ENCODE results near the gene SERINC2. TPM values are rescaled to one million over a fixed set of nuclear protein-coding genes. Genes with fewer than 3 reads are reported as not detected.
A peak's percentile ranks its signal among the peaks of the same experiment; 100 is the strongest.

SERINC2 gene
- total and polyA plus RNA-seq, 2 of the 8 experiments (the other 6 are each of a cell fraction or from before 2014, with no cell fraction given) = 31.4 to 60.0 TPM

DNA sequence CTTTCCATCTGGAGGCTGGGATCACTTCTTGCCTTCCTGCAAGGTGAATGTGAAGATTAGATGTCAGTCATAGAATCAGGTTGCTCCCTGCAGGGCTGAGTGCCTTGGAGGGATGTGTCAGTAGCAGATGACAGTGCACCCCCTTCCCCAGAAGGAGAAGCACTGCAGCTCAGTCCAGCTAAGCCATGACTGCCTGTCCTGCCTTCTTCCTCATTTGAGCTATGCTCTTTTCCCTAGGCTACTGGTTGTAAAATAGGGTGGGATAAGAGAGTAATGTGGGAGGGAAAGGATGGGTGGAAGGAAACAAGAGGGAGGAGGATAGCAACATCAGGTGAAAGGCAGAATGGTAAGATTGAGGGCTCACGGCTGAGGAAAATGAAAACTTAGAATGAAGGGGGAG, 29.0 kb upstream of the SERINC2 start:
- H2AFZ ChIP-seq (ENCODE audit: low read length) = no peak overlapping the region
- H3K27ac ChIP-seq (ENCODE audit: low read depth, low read length) = no peak overlapping the region
- H3K4me1 ChIP-seq (replicated peaks in 1 of 4; ENCODE audit: control insufficient read depth in 3 of 4, insufficient read depth in 4 of 4, low read length in 3 of 4) = no peaks in the 10 kb centered on the region; a peak in 2 of 7 replicates
- no peak overlapping the region for H2BK12ac ChIP-seq (ENCODE audit: low read depth, low read length)
- H3K27me3 ChIP-seq (replicated peaks in 1 of 4; ENCODE audit: control insufficient read depth in 3 of 4, extremely low read depth in 1 of 4, insufficient read depth in 3 of 4, low read length in 3 of 4) = no peaks in the 10 kb centered on the region
- no peak overlapping the region for H3K14ac ChIP-seq (ENCODE audit: insufficient read length)
- H3K9me3 ChIP-seq (ENCODE audit: insufficient read depth in 2 of 2, low read depth in 1 of 2, low read length in 1 of 2) = no peaks in the 10 kb centered on the region
- H2BK120ac ChIP-seq (replicated peaks; ENCODE audit: low read depth, low read length) = no peak overlapping the region
- H4K5ac ChIP-seq (ENCODE audit: insufficient read length, low read depth, low read length) = no peak overlapping the region
- no peaks in the 10 kb centered on the region for H3K36me3 ChIP-seq (ENCODE audit: control insufficient read depth in 2 of 4, insufficient read depth in 4 of 4, low read length in 3 of 4)
- H3K4me2 ChIP-seq (ENCODE audit: insufficient read depth in 1 of 2, low read depth in 2 of 2, low read length in 2 of 2) = no peak overlapping the region
- no peak overlapping the region for H3K4ac ChIP-seq (replicated peaks; ENCODE audit: insufficient read length, low read depth, low read length)
- no peak overlapping the region for H2AK5ac ChIP-seq (ENCODE audit: low read depth, low read length)
- POLR2A ChIA-PET (ENCODE audit: partially characterized antibody) = interaction anchor here (1.1 to 2.8 kb wide), 4 partner anchors 10 to 37 kb away, joined by 4 to 16 read pairs (median 6); partner anchors contain the start of gene FABP3
- peak overlapping the region; percentile 66 for H2BK5ac ChIP-seq (ENCODE audit: low read depth, low read length)
- CTCF ChIA-PET (ENCODE audit: partially characterized antibody) = interaction anchor here (0.9 to 2.6 kb wide), 7 partner anchors 10 to 227 kb away, joined by 3 to 17 read pairs (median 6); partner anchors contain the start of gene FABP3
- H3K23ac ChIP-seq (ENCODE audit: insufficient read length) = no peak overlapping the region
- H2BK20ac ChIP-seq (ENCODE audit: low read length) = 0 out of 2 replicates have a peak overlapping the region, but pooled peaks have one; percentile 18
- H3K9ac ChIP-seq (replicated peaks in 1 of 4; ENCODE audit: extremely low read depth in 1 of 4, low read depth in 3 of 4, low read length in 3 of 4) = no peak overlapping the region
- no peaks in the 10 kb centered on the region for H3K79me2 ChIP-seq (ENCODE audit: control insufficient read depth in 1 of 2, insufficient read depth in 2 of 2, low read length in 2 of 2)
- no peak for DNase-seq (ENCODE audit: low read depth in 1 of 2, low spot score in 2 of 2)
- no peak overlapping the region for H4K91ac ChIP-seq (replicated peaks; ENCODE audit: insufficient read length, low read length)
- no peak overlapping the region for H3K4me3 ChIP-seq (ENCODE audit: extremely low read depth in 1 of 4, insufficient read depth in 2 of 4, low read depth in 3 of 4, low read length in 4 of 4)
- H3K23me2 ChIP-seq (ENCODE audit: low read depth, low read length) = peaks cover 2% of the 10 kb centered on the region; the same call in 1 of the 2 replicates
- no peak overlapping the region for H3K18ac ChIP-seq (ENCODE audit: extremely low read depth, low read length)
- no peaks in the 10 kb centered on the region for H3K79me1 ChIP-seq (ENCODE audit: low read depth, low read length)
- FAIRE-seq = no peak
- H4K20me1 ChIP-seq (replicated peaks in 1 of 2; ENCODE audit: control insufficient read depth in 1 of 2, insufficient read depth in 2 of 2, low read length in 2 of 2) = no peaks in the 10 kb centered on the region
- WGBS, 2 experiments (ENCODE audit: extremely low coverage in 1 of 2, insufficient coverage in 1 of 2, insufficient read length in 1 of 2, insufficient replicate concordance in 2 of 2, low coverage in 1 of 2, low lambda C conversion rate in 2 of 2, missing lambda C conversion rate in 1 of 2) = 77% methylated on average over 1 of the region's 1 CpG; no CpG with 5 or more reads in 1 of the 2 experiments
- no peak overlapping the region; the same call in 1 of the 2 replicates for H2BK15ac ChIP-seq (ENCODE audit: low read length)
- H3K56ac ChIP-seq (replicated peaks; ENCODE audit: insufficient read length, low read depth, low read length) = no peak overlapping the region
- H4K8ac ChIP-seq (ENCODE audit: extremely low read depth, insufficient read depth, low read length) = no peak overlapping the region
- TF ChIP-seq BCL11A (IDR thresholded peaks at IDR 0.05; ENCODE audit: low read depth in 2 of 2, low read length in 2 of 2) (no peak), SP1 (IDR thresholded peaks at IDR 0.05; ENCODE audit: low read depth, low read length) (no peak), POLR2A (IDR thresholded peaks at IDR 0.05; ENCODE audit: control extremely low read depth in 1 of 2, low read depth in 2 of 2, low read length in 2 of 2) (no peak), SAP30 (IDR thresholded peaks at IDR 0.05; ENCODE audit: insufficient read depth, insufficient replicate concordance, low read length) (no peak), TAF1 (IDR thresholded peaks at IDR 0.05; ENCODE audit: low read depth, low read length) (no peak), HDAC2 (IDR thresholded peaks at IDR 0.05; ENCODE audit: borderline replicate concordance in 1 of 2, low read depth in 2 of 2, low read length in 2 of 2) (no peak), TBP (IDR thresholded peaks at IDR 0.05; ENCODE audit: low read depth, low read length) (no peak), TCF12 (IDR thresholded peaks at IDR 0.05; ENCODE audit: low read depth, low read length) (no peak), KDM5A (IDR thresholded peaks at IDR 0.05; ENCODE audit: low read length) (no peak), MAFK (IDR thresholded peaks at IDR 0.05; ENCODE audit: low read depth, low read length) (no peak), SP2 (IDR thresholded peaks at IDR 0.05; ENCODE audit: low read length) (no peak)
